Stimulated activated CD4-positive, alpha-beta T cell treated with anti-CD3 and anti-CD28 coated beads, Interleukin-4, amount 100 ng/mL, for 4 hours (primary cell): ENCODE data around the gene MLLT1.

ENCODE experiments used
- DNase-seq, 2 experiments: peaks; one replicate each; pipeline ENCODE4 v3.0.0-alpha.2; 2020

MLLT1 gene

DNA sequence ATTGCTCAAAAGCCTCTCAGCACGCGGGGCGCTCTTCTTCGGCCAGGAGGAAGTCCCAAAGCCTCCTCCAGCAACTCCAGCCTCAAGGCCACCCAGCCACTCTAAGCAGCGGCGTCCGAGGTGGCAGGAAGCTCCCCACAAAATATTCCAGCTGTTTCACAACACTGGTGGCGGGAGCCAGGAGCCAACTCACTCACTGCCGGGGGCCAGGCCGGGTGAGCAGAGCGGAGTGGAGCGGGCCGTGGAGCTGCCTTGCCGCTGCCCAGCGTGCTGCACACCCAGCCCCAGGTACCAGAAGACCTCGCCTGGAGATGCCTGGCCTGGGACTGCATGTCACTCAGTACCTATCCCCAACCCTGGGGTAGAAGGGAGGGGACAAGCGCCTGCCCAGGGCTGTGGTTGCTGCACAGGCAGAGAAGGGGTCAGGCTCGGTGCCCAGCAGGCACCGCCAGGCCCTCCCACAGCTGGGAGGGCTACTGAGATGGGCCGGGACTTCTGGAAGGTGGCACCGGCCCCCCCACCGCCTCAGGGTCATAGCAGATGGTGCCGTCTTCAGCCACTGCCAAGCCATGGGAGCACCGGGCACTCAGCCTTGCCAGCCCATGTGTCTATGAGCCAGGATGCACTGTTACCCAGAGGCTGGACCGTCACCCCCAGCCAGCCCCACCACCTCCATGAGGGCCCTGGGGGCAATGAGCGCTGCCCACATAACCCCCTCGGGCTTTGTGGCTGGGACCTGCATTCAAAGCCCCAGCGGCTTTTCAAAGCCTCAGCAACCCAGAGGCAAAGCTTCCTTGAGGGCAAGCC is 59.2 kb downstream of the MLLT1 start:
- no peak for DNase-seq

DNA sequence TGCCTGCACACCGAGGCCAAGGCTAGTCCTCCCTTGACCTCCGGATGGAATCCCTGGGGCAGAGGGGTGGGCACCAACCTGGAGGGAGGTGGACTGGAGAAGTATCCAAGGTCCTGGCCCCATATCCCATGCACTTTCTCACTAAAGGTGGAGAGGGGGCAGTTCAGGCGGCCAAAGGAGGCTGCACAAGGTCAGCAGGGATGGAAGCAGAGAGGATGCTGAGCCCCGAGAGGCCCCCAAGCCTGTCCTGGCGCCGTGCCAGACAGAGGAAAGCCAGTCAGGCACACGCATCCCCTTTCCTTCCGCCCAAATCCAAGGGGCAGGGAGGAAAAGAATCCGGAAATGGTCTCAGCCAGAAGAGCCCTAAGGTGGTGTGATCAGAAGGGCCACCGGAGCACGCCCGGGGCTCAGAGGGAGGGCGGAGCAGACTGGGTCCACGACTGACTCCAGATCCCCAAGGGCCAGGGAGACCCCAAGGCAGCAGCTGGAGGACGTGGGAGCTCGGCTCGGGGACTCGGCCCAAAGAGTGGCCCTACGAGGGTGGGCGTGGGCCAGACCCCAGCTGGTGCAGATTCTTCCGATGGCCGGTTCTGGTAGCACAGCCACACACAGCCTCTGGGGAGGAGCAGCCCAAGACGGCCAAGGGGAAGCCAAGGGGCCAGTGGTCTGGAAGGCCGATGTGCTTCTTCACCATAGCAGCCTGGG is 60.0 kb downstream of the MLLT1 start:
- no peak for DNase-seq

DNA sequence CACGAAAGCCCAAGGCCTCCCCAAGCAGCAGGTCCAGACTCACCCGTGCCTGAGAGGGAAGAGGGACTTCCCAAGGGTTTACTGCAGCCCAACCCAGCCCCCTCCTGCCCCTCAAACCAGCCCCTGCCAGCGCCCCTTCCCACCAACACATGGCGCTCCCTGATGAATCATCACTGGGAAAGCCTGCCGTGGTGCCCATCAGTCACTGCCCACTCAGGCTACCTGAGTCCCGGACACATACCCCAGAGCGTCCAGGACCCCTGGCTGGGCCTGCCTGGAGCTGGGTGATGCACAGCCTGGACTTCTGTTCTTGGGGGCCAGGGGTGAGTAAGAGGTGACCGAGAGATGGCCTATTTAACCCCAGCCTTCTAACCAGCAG is 60.6 kb downstream of the MLLT1 start:
- no peak for DNase-seq

DNA sequence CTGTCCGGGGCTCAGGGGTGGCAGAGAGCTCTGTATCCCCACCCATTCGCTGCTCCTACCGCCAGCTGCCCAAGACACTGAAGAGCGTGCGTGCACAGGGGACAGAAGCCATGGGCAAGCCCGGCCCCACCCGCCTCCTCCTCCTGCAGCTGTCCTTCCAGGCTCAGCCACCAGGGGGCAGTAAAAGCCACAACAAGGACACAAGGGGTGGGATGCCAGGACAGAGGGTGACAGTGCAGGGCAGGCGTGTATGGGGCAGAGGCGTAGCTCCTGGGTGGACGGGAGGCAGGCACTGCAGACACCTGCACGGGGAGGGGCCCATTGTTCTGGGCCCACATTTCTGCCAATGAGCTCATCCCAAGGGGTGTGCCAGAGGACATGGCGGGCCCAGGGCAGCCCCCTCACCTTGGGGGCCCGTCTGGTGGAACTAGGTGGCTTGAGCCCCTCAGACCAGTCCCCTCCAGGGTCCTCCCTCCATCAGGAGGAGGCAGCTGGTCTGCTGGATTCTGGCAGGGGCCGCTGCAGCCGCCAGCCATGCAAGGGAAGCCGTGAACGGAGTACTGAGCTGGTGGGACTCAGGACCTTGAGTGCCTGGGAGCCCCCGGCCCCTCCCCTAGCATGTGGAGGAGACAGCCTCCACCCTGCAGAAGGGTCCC is 61.2 kb downstream of the MLLT1 start:
- DNase-seq: peak; percentile 70 to 78

DNA sequence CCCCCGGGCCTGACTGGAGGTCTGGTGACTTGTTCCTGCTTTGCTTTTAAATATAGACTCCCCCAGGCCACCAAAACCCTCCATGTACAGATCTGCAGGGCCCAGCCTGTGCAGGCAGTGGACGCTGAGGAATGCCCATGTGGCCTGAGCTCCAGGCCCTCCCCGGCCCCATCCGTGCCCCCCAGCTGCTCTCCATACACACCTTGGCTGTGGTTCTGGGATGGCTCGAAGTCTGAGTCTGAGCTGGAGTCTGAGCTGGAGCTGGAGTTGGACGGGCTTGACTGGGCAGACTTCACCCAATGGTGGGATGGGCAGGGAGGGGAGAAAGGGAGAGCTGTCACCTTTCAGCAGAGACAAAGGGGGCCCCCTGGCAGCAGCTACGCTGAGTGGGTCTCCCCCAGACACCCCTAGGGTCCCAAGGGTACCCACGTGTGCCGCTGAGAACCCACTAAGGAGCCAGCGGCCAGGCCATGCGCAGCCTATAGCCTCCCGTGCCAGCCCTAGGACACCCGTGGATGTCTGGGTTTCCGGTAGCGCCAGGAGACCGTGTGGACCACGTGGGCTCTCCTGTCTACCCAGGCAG is 61.9 kb downstream of the MLLT1 start:
- DNase-seq: no peak

DNA sequence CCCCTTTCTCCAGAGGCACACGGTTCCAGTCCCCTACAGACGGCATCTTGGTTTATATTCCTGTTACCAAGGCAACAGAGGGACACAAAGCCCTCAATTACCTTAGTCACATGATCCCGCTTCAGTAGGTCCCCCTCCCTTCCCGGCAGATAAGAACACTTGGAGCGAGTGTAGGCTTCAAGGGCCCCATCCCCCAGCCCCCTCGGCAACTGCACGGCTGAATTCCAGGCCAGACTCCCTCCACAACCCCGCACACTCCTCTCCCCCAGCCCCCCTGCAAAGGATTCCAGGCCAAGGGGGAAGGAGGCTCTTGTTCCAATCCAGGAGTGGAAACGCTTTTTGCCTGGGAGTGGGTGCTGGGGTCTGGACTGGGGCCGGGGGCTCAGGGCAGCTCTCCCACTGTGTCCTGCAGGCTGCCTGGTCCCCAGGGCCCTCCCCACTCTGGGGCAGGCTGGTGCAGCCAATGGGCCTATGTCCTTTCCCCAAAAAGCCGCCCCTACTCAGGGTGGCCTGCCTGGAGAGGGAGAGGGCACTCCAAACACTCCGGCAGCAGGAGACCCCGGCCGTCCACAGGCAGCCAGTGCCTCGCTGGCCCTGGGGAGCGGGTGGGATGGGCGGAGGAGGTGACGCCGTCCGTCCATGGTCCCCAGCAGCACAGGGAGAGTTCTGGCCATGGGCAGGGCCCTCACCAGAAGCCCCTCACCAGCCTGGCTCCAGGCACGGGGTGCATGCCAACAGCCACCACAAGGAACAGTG is 62.6 kb downstream of the MLLT1 start:
- DNase-seq: no peak

DNA sequence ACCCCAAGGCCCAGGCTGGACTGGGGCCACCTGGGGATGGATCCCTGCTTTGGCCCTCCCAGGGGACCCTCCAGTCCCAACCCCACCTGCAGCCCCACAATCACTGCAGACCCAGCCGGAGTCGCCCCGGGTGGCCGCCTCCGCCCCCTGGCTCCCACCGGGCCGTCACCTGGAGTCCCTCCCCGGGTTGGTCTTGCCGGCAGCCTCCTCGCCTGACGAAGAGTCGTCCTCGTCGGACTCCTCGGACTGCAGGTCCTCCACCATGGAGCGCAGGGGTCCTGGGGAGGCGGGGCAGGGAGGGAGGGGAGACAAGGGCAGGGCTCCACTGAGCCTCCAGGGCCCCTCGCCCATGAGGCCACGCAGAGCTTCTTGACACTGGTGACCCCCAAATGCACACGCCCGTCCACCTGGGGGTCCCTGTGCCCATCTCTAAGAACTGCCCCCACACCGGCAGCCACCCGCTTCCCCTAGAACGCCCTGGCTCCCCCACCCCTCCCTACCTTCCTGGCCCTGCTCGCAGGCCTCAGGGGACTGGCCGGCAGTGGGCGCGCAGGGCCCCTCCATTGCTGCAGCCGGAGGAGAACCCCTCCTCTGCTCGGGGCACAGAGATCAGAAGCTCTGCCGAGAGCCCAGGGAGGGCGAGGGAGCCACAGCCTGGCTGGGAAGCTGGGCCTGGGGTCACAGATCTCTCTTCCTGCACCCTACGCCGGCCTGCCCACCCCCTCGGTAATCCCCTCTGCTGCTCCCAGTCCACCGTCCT is 63.4 kb downstream of the MLLT1 start:
- no peak for DNase-seq

DNA sequence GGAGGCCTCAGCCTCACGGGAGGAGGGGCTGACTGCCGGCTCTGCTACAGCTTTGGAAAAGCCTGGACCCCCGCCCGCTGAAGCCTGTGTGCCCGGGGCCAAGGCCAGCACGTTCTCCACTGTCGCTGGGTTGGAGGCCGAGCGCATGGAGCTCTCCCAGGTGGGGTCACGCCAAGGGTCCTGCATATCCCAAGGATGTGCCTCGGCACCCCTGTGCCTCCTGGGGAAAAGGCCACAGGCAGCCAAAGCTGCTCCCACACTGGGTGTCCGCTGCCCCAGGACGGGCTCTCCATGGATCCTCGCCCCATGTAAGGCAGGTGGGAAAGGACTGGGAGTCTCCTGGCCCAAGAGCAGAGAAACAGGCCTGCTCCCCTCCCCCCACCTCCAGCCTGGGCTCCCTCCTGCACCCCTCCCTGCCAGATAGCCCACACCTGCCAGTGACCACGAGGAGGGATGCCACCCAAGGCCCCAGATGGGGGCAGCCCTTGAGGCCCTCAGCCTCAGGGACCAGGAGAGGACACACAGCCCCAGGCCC is 64.0 kb downstream of the MLLT1 start:
- DNase-seq: no peak

DNA sequence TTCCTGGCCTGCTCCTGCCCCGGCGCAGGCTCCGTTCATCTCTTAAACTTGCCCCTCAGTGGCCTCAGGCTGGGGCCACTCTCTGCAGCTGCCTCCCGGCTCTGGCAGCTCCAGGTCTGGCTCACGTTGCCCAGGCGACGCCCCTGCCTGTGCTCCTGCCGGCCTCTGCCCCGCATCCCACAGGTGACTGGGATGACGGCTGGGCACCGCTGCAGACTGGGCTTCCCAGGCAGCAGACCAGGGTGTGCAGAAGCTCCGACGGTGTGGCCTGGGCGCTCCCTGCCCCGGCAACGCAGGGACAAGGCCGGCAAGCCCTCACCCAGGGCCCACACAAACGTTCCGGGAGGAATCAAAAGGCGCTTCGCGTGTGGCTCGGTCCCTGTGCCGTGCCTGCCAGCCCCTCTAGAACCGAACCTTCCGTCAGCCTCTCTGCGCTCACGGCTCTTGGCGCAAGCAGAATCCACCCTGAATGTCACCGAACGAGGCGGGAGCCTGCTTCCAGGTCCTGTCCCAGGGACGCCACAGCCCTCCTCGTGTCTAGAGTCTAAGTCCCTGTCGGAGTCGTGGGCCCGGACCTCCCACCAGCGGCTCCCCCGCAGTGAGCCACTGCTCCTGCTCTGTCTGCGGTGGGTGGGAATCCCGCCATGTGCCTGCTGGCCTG is 64.8 kb downstream of the MLLT1 start:
- no peak for DNase-seq

DNA sequence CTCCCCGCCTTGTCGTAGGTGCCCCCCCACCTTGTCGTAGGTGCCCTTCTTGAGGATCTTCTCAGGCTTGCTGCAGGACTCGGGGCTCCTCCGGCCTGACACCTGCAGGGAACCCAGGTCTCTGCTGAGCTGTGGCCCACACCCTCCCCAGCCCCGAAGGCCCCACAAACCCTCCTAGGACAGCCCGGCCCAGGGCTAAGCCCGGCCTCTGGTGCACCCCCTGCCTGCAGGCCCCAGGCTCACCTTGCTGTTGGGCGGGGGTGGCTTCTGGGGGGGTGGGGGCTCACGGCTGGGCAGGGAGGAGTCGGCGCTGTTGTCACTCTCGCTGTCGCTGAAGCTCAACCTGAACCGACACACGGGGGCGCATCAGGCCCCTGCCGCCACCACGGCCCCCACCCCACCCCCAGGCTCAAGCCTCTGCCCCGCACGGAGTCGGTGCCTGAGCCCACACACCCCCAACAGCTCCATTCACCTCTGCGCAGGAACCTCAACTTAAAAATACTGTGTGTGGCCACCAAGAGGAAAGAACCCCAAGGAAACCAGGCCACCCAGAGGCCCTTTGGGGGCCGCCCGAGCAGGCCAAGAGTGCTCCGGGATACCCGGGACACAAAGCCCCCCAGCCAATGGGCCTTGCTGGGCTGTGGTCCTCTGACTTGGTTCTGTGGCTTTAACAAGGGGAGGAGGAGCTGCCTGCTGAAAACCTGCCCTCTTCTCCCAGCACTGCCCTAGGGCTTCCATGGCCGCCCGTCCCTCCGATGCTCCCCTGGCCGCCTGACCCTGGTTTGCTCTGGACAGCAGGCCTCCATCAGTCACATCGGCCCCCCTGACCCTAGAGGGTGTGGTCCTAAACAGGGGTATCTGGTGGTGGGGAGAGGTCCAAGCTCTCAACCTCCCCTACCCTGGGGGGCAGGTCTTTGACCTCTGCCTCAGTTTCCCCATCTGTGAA is 65.8 kb downstream of the MLLT1 start:
- DNase-seq: no peak

DNA sequence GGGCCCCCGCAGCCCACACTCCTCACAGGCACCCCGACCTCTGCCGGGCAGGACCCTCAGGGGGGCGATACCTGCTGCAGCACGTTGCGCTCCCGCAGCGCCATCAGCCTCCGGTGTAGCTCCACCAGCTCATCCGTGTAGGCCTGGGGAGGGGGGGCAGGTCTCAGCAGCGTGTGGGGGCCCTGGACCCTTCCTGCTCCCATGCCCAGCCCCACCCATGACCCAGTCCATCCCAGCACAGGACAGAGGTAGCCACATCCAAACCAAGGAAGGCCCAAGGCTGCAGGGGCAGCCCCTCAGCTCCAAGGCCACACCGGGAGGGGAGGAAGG is 66.5 kb downstream of the MLLT1 start:
- DNase-seq: no peak

DNA sequence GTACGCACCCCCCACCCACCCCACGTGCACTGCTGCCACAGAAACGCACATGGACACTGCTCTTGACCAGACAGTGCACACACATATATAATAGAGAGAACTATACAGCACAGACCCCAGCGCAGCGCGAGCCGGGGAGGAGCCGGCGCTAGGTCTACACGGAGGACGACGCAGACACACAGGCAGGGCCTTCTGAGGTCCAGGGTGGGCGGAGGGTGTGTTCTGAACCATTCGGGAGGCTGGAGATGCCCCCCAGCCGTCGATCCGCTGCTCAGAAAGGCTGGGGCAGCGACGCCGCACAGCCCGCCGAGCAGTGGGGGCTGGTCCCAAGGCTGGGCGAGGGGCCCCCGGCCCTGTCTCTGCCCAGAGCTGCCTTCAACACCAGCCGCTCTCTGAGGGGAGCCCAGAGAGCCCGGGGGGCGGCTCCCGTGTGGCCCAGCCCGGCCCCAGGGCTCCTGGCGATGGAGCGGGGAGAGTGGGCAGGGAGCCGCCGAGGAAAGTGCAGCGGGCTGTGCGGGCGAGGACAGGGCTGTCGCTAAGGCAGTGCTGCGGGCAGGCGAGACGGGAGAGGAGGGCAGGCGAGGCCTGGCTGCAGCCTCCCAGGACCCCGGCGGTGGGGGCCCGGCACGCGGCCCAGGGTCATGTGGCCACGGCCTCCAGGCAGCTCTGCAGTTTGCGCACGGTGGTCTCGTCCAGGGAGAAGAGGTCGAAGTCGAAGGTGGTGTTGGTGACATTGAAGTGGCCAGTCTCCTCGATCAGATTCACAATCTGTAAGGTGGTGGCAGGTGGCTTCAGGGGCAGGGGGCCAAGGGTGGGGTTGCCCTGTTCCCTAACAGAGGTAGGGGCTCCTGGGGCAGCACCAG is 67.1 kb downstream of the MLLT1 start:
- no peak for DNase-seq

DNA sequence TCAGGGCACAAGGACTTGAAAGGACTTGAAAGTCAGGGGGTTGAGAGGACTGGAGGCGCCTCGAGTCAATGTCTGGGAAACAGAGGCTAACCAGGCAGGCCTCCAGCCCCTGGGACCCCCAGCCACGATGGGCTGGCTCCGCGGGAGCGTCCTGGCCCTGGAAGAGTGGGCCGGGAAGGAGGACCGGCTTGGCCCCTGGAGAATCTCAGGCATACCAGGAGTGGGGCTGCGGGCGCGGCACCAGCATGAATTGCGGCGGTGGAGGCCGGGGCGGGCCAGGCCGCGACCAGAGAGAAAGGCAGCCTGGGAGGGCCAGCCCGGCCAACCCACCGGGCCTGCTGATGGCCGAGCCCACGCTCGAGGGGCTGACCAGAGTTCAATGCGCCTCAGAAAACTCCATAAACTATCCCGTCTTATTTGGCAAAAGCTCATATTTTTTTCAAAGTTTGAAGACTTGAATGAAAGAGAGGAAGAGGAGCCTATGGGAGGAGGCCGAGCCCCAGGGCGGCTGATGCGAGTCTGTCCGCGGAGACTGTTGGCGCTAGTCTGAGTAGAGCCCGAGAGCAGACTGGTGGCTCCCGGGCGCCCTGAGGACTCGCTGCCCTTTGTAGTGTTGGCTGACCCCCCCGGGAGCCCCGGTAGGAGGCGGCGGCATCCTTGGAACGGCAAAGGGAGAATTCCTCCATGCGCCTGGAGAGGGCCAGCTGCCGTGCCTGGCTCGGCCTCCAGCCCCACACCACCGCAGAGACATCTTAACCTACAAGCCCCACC is 68.0 kb downstream of the MLLT1 start:
- DNase-seq: no peak

DNA sequence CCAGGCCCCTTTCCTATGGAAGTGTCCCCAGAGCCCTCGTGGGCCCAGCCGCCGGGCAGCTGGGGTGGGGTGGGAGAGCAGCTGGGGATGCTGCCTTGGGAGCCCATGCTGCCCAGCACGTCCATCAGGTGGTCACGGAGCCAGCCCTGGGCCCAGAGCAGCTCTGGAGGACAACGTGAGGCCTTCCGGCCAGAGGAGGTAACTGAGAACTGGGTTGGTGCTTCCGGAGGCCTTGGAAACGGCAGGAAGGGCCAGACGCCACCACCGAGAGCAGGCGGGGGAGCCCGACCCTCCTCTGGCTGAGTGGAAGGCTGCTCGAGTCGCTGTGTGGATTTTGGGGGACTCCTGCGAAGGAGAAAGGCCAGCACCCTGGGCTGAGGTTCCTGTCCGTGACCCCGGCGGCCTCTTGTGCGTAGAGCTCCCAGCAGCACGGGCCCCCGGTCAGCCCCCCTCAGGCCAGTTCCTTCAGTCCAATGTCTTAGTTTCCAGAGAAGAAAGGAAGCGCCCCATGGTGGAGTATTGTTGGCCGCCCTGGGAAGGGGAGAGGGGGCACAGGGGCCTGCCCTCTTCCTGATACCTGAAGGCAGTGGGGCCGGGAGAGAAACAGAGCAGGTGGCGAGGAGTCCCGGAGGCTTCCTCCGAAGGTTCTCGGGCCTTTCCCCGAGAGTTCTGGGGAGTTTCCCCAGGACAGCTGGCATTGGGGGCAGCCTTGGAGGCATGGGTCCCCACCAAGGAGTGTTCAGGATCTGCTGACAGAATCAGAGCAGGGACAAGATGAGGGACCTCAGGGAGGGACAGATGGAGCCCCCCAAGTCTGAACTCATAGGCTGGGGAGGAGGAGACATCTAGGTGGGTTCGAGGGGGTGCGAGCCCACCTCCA is 68.8 kb downstream of the MLLT1 start:
- no peak for DNase-seq

DNA sequence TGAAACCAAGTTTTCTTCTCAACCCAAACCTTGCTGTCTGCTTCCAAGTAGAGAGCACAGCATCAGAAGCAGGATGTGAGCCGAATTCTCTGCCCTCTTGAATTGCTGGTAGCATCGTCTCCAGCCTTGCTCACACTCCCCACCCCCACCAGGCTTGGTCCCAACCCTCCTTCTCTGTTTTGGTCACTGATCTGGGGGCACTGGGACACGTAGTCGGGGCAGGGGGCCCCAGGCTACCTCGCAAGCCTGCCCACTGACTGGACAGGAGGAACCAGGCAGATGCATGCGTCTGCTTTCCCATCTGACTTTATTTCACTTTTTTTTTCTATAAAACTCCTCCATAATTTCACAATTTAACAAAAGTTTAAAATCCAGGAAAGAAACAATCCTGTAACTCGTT is 69.7 kb downstream of the MLLT1 start:
- DNase-seq: no peak

DNA sequence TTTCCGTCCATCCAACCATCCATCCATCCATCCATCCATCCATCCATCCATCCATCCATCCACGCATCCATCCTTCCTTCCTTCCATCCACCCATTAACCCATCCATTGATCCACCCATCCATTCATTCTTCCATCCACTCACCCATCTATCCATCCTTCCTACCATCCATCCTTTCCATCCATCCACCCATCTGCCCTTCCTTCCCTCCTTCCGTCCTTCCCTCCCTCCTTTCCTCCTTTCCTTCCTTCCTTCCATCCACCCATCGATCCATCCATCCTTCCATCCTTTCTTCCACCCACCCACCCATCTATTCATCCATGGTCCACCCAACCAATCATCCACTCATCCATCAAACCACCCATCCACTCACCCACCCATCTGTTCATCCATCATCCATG is 70.1 kb downstream of the MLLT1 start:
- DNase-seq: no peak

DNA sequence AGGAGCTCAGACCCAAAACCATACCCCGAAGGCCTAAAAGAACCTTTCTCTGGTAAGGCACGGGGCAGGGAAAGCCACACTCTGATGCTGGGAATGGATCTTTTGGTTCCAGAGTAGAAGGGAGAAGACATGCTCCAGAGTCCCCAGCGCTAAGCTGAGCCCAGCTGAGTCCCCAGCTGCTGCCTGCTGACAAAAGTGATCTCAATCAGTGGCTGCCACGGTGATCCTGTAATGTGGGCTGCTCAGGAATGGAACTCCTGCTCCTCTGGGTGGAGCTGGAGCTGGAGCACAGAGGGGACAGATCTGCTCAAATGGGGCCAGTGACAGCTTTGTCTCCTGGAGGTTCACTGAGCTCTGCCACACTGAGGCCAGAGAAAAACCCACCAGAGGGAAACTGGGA is 70.5 kb downstream of the MLLT1 start:
- no peak for DNase-seq
